Measurements from ENCODE around the gene KRTAP12-2. TPM values are rescaled to one million over a fixed set of nuclear protein-coding genes. Genes with fewer than 3 reads are reported as not detected.
"Not testable (repeated sequence)": the region's sequence is repeated elsewhere in the genome, so short reads cannot be mapped to it uniquely, and the experiment has no call there.

KRTAP12-2 gene
- total RNA-seq, 1 experiment from 2014 or later, result 1.8 TPM

DNA sequence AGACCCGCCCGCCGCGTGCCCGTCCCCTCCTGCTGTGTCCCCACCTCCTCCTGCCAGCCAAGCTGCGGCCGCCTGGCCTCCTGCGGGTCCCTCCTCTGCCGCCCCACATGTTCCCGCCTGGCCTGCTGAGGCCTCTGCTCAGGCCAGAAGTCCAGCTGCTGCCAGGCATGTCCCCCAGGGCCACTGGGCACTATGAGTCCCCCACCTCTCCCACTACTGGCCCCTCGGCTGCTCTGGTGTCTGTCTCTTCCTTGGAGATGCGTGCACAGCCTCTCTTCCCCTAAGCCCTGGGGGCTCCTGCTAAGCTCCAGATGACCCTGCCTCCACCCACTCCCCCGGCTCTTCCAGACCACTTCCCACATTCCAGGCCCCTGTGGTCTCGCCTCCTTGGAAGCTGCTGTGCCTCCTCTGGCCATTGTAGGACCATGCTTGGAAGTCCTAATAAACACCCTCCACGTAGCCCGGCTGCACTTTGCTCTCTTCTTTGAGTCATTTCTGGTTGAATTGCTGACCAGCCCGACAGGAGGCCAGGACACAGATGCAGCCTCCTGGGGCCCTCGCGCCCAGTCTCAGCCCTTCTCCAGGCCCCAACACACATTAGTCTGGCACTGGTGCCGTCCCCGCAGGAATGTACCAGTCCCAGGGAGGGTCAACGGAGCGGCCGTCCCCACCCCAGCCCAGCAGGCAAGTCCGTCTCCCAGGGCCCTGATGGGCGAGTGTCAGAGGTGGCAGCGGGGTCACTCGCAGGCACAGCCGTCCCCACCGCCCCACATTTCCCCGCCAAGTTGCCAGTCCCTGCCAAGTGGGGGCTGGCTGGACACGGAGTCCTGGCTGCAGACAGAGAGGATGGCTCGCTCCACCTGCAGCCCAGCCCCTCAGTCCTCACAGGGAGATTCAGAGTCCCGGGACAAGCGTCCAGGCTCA is 31.3 kb upstream of the KRTAP12-2 start:
- H3K36me3 ChIP-seq (ENCODE audit: insufficient read depth, low read length, poor library complexity, severe bottlenecking), result no peaks in the 10 kb centered on the region
- DNase-seq (ENCODE audit: low spot score), result no peak
- no peak overlapping the region for H3K4me3 ChIP-seq (ENCODE audit: low read depth, low read length, poor library complexity, severe bottlenecking)
- H3K4me1 ChIP-seq (ENCODE audit: insufficient read depth, low read length, poor library complexity, severe bottlenecking), result no peaks in the 10 kb centered on the region
- no peaks in the 10 kb centered on the region for H3K27me3 ChIP-seq (replicated peaks; ENCODE audit: insufficient read depth, low read depth, low read length, poor library complexity)
- H3K27ac ChIP-seq (ENCODE audit: low read depth, low read length, poor library complexity, severe bottlenecking), result no peak overlapping the region
- TF ChIP-seq, protein P1, sequence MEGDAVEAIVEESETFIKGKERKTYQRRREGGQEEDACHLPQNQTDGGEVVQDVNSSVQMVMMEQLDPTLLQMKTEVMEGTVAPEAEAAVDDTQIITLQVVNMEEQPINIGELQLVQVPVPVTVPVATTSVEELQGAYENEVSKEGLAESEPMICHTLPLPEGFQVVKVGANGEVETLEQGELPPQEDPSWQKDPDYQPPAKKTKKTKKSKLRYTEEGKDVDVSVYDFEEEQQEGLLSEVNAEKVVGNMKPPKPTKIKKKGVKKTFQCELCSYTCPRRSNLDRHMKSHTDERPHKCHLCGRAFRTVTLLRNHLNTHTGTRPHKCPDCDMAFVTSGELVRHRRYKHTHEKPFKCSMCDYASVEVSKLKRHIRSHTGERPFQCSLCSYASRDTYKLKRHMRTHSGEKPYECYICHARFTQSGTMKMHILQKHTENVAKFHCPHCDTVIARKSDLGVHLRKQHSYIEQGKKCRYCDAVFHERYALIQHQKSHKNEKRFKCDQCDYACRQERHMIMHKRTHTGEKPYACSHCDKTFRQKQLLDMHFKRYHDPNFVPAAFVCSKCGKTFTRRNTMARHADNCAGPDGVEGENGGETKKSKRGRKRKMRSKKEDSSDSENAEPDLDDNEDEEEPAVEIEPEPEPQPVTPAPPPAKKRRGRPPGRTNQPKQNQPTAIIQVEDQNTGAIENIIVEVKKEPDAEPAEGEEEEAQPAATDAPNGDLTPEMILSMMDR (conservative IDR thresholded peaks at IDR 0.05; ENCODE audit: low read depth, low read length), result no peak
- TF ChIP-seq EZH2 (IDR thresholded peaks at IDR 0.05; ENCODE audit: borderline replicate concordance, low read depth, low read length, poor library complexity, severe bottlenecking), result no peak
- ChIA-PET POLR2A (ENCODE audit: low non-redundant PET) (interaction anchor here (1.0 kb wide), 1 partner anchor 44 kb away, joined by 3 read pairs; no protein-coding TSS in a partner anchor), CTCF (no interaction called here)
- peaks cover 12% of the 10 kb centered on the region for H3K9me3 ChIP-seq (ENCODE audit: low read depth, low read length, poor library complexity, severe bottlenecking)
- no TSS peak for BruUV-seq (replicated peaks)
- intact Hi-C loops (cut with micrococcal nuclease; ENCODE audit: unreplicated experiment), result no loop called here

DNA sequence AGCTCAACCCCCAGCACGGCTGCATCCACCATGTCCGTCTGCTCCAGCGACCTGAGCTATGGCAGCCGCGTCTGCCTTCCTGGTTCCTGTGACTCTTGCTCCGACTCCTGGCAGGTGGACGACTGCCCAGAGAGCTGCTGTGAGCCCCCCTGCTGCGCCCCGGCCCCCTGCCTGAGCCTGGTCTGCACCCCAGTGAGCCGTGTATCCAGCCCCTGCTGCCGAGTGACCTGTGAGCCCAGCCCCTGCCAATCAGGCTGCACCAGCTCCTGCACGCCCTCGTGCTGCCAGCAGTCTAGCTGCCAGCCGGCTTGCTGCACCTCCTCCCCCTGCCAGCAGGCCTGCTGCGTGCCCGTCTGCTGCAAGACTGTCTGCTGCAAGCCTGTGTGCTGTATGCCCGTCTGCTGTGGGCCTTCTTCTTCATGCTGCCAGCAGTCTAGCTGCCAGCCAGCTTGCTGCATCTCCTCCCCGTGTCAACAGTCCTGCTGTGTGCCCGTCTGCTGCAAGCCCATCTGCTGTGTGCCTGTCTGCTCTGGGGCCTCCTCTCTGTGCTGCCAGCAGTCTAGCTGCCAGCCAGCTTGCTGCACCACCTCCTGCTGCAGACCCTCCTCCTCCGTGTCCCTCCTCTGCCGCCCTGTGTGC is 30.6 kb upstream of the KRTAP12-2 start, which contains the start of gene KRTAP10-12:
Gene KRTAP10-12 (plus strand): TSS at position 1 of the 639 bp plus-strand sequence. CDS start 30 bp downstream, at position 31.
- BruUV-seq (replicated peaks); H3K27ac ChIP-seq (ENCODE audit: low read depth, low read length, poor library complexity, severe bottlenecking); H3K4me3 ChIP-seq (ENCODE audit: low read depth, low read length, poor library complexity, severe bottlenecking); intact Hi-C loops (cut with micrococcal nuclease; ENCODE audit: unreplicated experiment); DNase-seq (ENCODE audit: low spot score); H3K4me1 ChIP-seq (ENCODE audit: insufficient read depth, low read length, poor library complexity, severe bottlenecking); H3K36me3 ChIP-seq (ENCODE audit: insufficient read depth, low read length, poor library complexity, severe bottlenecking); CTCF ChIA-PET; H3K27me3 ChIP-seq (replicated peaks; ENCODE audit: insufficient read depth, low read depth, low read length, poor library complexity): not testable (repeated sequence)
- POLR2A ChIA-PET (ENCODE audit: low non-redundant PET), result interaction anchor here (1.0 kb wide), 1 partner anchor 45 kb away, joined by 3 read pairs; no protein-coding TSS in a partner anchor
- peaks cover 20% of the 10 kb centered on the region for H3K9me3 ChIP-seq (ENCODE audit: low read depth, low read length, poor library complexity, severe bottlenecking)

DNA sequence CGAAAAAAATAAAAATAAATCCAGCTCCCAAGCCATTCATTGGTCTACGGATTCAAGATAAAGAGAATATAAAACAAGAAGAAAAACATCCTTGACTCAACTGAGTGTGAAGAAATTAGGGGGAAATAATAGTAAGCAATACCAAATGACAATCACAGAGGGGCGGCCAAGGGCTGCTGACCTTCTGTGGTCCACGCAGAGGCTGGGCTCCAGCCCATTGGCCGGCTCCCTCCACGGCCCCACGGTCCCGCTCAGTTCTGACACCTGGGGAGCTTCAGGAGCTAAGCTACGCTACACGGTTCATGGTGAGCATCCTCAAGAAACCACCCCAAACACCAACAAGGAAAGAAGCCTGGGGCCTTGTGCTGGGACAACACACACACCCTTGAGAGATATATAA is 29.8 kb upstream of the KRTAP12-2 start:
- TF ChIP-seq, protein P1 (conservative IDR thresholded peaks at IDR 0.05; ENCODE audit: low read depth, low read length), result no peak
- TF ChIP-seq EZH2 (IDR thresholded peaks at IDR 0.05; ENCODE audit: borderline replicate concordance, low read depth, low read length, poor library complexity, severe bottlenecking), result no peak
- ChIA-PET POLR2A (ENCODE audit: low non-redundant PET) (no interaction called here), CTCF (no interaction called here)
- Histone ChIP-seq H3K27me3 (replicated peaks; ENCODE audit: insufficient read depth, low read depth, low read length, poor library complexity) (no peaks in the 10 kb centered on the region), H3K36me3 (ENCODE audit: insufficient read depth, low read length, poor library complexity, severe bottlenecking) (no peaks in the 10 kb centered on the region), H3K4me1 (ENCODE audit: insufficient read depth, low read length, poor library complexity, severe bottlenecking) (peaks cover 3% of the 10 kb centered on the region), H3K9me3 (ENCODE audit: low read depth, low read length, poor library complexity, severe bottlenecking) (peaks cover 23% of the 10 kb centered on the region), H3K27ac (ENCODE audit: low read depth, low read length, poor library complexity, severe bottlenecking) (no peak overlapping the region), H3K4me3 (ENCODE audit: low read depth, low read length, poor library complexity, severe bottlenecking) (no peak overlapping the region)
- DNase-seq (ENCODE audit: low spot score), result no peak
- intact Hi-C loops (cut with micrococcal nuclease; ENCODE audit: unreplicated experiment), result no loop called here
- BruUV-seq (replicated peaks), result no TSS peak

All from A673 (cell line).